SK-N-SH (cell line): ENCODE measurements around the gene PRKG1.

Experiments
- CTCF ChIP-seq: fragments of 200-600 bp; sonication (generic); IDR thresholded peaks from 2 replicates; pipeline ENCODE4 v1.6.1; 2017; ENCODE audit warnings: antibody characterized with exemption, mild to moderate bottlenecking, moderate library complexity
- FOXM1 ChIP-seq: IDR thresholded peaks from 2 replicates; pipeline ENCODE4 v1.4.0; 2012; ENCODE audit warnings: low read depth, mild to moderate bottlenecking
- MEF2A ChIP-seq: IDR thresholded peaks from 2 replicates; pipeline ENCODE4 v1.4.0; 2012; ENCODE audit warnings: low read depth, borderline replicate concordance
- POLR2AphosphoS5 ChIP-seq: IDR thresholded peaks from 2 replicates; pipeline ENCODE4 v1.6.1; 2012; ENCODE audit warnings: low read depth, low read length
- RFX5 ChIP-seq: IDR thresholded peaks from 2 replicates; pipeline ENCODE4 v1.6.1; 2012; ENCODE audit warnings: mild to moderate bottlenecking, improper control_type of control experiment, low read length
- SIN3A ChIP-seq: IDR thresholded peaks from 2 replicates; pipeline ENCODE4 v1.6.1; 2012; ENCODE audit warnings: low read depth, mild to moderate bottlenecking, low read length, moderate library complexity, borderline replicate concordance
- SMC3 ChIP-seq: IDR thresholded peaks from 2 replicates; pipeline ENCODE4 v1.6.1; 2012; ENCODE audit warnings: low read depth, low read length, improper control_type of control experiment
- TEAD4 ChIP-seq: IDR thresholded peaks from 2 replicates; pipeline ENCODE4 v1.4.0; 2012; ENCODE audit warnings: mild to moderate bottlenecking, borderline replicate concordance; ENCODE audit not compliant: insufficient read depth
- ZBTB33 ChIP-seq: IDR thresholded peaks from 2 replicates; pipeline ENCODE4 v1.4.0; 2012; ENCODE audit warnings: low read depth, borderline replicate concordance

- TF ChIP-seq CTCF (no peak), FOXM1 (no peak), POLR2AphosphoS5 (no peak), TEAD4 (no peak), MEF2A (no peak), SIN3A (no peak), RFX5 (no peak), SMC3 (no peak), ZBTB33 (no peak)
Observed at GRCh38 chr10:51783941-51784340, 709.7 kb downstream of the PRKG1 start.
